RWPE2 (cell line): ENCODE results near the gene GLA.

Source experiments
- ATAC-seq: fragments of 200-7000 bp; cut with Tn5 transposase; 3 replicates; pipeline ENCODE4 v1.9.1; 2021; ENCODE audit warnings: low read depth
- DNase-seq: peaks from one replicate; pipeline ENCODE4 v3.0.0-alpha.2; 2020; ENCODE audit warnings: low spot score
- H3K27ac ChIP-seq: fragments of 450-650 bp; 2 replicates; pipeline ENCODE4 v1.5.1; 2017; ENCODE audit warnings: mild to moderate bottlenecking; ENCODE audit not compliant: poor library complexity, severe bottlenecking
- H3K27me3 ChIP-seq: fragments of 250-450 bp; sonication (Bioruptor Pico); 2 replicates; pipeline ENCODE4 v1.5.1; 2021; ENCODE audit warnings: mild to moderate bottlenecking, moderate library complexity; ENCODE audit not compliant: insufficient read depth, poor library complexity, severe bottlenecking
- H3K36me3 ChIP-seq: fragments of 250-450 bp; sonication (Bioruptor Pico); 2 replicates; pipeline ENCODE4 v1.5.1; 2020; ENCODE audit warnings: low read depth, mild to moderate bottlenecking, moderate library complexity
- H3K4me1 ChIP-seq: fragments of 250-450 bp; sonication (Bioruptor Pico); 2 replicates; pipeline ENCODE4 v1.5.1; 2021; ENCODE audit warnings: mild to moderate bottlenecking, moderate library complexity; ENCODE audit not compliant: insufficient read depth, poor library complexity, severe bottlenecking
- H3K4me3 ChIP-seq: fragments of 250-450 bp; sonication (Bioruptor Pico); 2 replicates; pipeline ENCODE4 v1.5.1; 2021; ENCODE audit warnings: mild to moderate bottlenecking, moderate library complexity; ENCODE audit not compliant: severe bottlenecking
- H3K9me3 ChIP-seq: fragments of 250-450 bp; sonication (Bioruptor Pico); 2 replicates; pipeline ENCODE4 v1.5.1; 2021; ENCODE audit warnings: mild to moderate bottlenecking, moderate library complexity; ENCODE audit not compliant: severe bottlenecking
- CTCF ChIP-seq: fragments of 450-650 bp; IDR thresholded peaks from one replicate; pipeline ENCODE4 v1.5.1; 2017; ENCODE audit warnings: mild to moderate bottlenecking, moderate library complexity; ENCODE audit not compliant: poor library complexity, severe bottlenecking

The GLA gene

GRCh38 chrX:101362757-101363156, 45.0 kb downstream of the GLA start:
- Histone ChIP-seq H3K4me1 (no peaks in the 10 kb centered on the region), H3K27ac (no peak overlapping the region), H3K4me3 (no peak overlapping the region), H3K9me3 (no peaks in the 10 kb centered on the region), H3K36me3 (no peaks in the 10 kb centered on the region), H3K27me3 (no peaks in the 10 kb centered on the region)
- no peak for DNase-seq
- ATAC-seq = no peak
- TF ChIP-seq CTCF = no peak

- Histone ChIP-seq H3K4me3 (no peak overlapping the region), H3K27ac (no peak overlapping the region), H3K4me1 (no peaks in the 10 kb centered on the region), H3K9me3 (no peaks in the 10 kb centered on the region), H3K27me3 (no peaks in the 10 kb centered on the region), H3K36me3 (no peaks in the 10 kb centered on the region)
- no peak for DNase-seq
- TF ChIP-seq CTCF = no peak
- ATAC-seq = no peak
Measured at GRCh38 chrX:101362116-101362515, 45.6 kb downstream of the GLA start.

- no peaks in the 10 kb centered on the region for H3K27me3 ChIP-seq
- no peak overlapping the region for H3K27ac ChIP-seq
- TF ChIP-seq CTCF = no peak
- H3K36me3 ChIP-seq = no peaks in the 10 kb centered on the region
- no peaks in the 10 kb centered on the region for H3K9me3 ChIP-seq
- DNase-seq = no peak
- no peaks in the 10 kb centered on the region for H3K4me1 ChIP-seq
- no peak for ATAC-seq
- H3K4me3 ChIP-seq = no peak overlapping the region
Measured at GRCh38 chrX:101360390-101360789, 47.3 kb downstream of the GLA start.

- ATAC-seq = no peak; the same call in 2 of the 3 replicates
- H3K4me1 ChIP-seq = no peaks in the 10 kb centered on the region
- TF ChIP-seq CTCF = no peak
- H3K9me3 ChIP-seq = no peaks in the 10 kb centered on the region
- no peaks in the 10 kb centered on the region for H3K27me3 ChIP-seq
- no peak overlapping the region for H3K4me3 ChIP-seq
- DNase-seq = no peak
- no peaks in the 10 kb centered on the region for H3K36me3 ChIP-seq
- H3K27ac ChIP-seq = no peak overlapping the region
Measured at GRCh38 chrX:101359966-101360365, 47.8 kb downstream of the GLA start.

GRCh38 chrX:101357166-101357795, 50.4 kb downstream of the GLA start:
- DNase-seq (no peak), ATAC-seq (no peak)
- no peak overlapping the region for H3K4me3 ChIP-seq
- H3K27ac ChIP-seq = no peak overlapping the region
- no peaks in the 10 kb centered on the region for H3K36me3 ChIP-seq
- no peaks in the 10 kb centered on the region for H3K4me1 ChIP-seq
- H3K27me3 ChIP-seq = no peaks in the 10 kb centered on the region
- no peaks in the 10 kb centered on the region for H3K9me3 ChIP-seq
- TF ChIP-seq CTCF = no peak
